ENCODE measurements around the gene RGS3.
A peak's percentile ranks its signal among the peaks of the same experiment; 100 is the strongest.
"Not testable (repeated sequence)": the region's sequence is repeated elsewhere in the genome, so short reads cannot be mapped to it uniquely, and the experiment has no call there.

Gene RGS3

DNA sequence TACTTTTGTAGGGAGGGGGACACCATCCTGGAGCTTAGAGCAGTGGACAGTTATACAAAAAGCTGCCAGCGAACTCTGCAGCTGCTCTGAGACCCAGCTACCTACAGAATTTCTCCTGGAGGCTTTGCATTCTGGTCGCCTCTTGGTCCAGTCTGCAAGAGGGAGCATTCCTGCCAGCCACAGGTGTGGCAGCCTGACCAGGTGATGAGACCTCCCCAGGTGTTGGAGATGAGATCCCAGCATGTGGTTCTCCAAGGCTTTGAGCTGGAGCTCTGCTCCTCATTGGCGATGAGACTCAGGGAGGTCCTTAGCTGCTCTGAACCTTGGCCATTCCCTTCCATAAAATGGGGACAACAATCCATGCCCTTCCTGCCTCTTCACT, 69.3 kb downstream of the RGS3 start:
- no peak for DNase-seq

DNA sequence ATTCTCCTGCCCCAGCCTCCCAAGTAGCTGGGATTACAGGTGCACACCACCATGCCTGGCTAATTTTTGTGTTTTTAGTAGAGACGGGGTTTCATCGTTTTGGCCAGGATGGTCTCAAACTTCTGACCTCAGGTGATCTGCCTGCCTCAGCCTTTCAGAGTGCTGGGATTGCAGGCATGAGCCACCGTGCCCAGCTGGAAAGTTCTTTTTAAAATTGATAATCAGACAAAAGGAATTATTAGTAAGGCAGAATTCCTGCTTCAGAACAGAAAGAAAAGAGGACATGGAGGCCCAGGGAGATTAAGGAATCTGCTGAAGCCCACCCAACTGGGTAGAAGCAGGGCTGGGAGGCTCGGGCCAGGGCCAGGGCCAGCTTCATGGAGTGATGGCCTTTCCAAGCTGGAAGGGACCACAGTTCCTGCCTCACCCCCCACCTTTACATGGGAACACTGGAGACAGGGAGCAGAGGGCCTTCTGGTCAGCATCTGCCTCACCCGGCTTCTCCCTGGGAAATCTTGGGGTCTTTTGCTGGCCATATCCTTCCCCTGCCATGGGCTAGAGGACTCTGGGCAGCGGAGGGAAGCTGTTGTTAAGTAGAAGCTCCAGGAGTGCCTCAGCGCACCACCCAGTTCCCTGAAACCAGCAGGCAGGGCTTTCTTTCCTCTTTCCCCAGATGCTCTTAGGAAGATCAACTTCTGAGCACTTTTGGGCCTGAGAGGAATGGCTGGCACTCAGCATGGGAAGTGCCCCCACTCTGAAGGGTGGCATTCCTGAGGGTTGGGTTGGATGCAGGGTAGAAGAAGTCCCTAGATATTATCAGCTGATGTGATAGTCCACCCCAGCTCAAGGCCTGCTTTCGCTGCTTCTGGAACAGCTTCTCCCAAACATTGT, 70.1 kb downstream of the RGS3 start:
- DNase-seq: no peak

DNA sequence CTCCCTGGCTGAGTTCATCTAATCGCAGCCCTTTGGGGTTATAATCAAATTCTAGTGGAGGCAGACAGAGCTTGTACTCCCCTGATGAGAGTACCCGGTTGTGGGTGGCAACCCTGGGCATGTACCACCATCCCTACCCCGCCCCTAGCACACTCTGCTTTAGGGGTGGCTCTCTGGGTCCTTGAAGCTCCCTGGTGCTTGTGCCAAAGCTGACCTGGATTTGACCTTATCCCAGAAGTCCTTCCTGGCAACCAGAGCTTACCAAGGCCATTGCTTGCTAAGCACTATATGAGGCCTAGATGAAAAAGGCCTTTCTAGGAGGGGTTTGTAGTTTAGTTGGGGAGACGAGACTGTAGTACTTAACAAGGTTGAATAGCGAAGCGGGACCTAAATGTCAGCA, 72.2 kb downstream of the RGS3 start:
- DNase-seq: no peak

DNA sequence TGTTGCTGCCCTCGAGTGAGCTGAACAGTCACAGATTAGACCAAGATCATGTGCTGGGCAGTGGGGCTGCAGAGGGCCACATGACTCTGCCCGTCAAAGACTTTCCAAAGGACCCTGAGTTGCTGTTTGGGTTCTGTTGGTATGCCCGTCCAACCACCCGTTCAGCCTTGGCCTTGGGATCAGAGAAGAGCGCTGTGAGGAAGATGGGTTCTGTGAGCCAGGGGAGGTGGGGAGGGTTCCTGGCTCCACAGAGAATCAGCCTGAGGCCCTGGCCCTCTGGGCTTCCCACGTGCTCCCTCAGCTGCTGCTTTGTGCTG, 72.6 kb downstream of the RGS3 start:
- no peak for DNase-seq

DNA sequence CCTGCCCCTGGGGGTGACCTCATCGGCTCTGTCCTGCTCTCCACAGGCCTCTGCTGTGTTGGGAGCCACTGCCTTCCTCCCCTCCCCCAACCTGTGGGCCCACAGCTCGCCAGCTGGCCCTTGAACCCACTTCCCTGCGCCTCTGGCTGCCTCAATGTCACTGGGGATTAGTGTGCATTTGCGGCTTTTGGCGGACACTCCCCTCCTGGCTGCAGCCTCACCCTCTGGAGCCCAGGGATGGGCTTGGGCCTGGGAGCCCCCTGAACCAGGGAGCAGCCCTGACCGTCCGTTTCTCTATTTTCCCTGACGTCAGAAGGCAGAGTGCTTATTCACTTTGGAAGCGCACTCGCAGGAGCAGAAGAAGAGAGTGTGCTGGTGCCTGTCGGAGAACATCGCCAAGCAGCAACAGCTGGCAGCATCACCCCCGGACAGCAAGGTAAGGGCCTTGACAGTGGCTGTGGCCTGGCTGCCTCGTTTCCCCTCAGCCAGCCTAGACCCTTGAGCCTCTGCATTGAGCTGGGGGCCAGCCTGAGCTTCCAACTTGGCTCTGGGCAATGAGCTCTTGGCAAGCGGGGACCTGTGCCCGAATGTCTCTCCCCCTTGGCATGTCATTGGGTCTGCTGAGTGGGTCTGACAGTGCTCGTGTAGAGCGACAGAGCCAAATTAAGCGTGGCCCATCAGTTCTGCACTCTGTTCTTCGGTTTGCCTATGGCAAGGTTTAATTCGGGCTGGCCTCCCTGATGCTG, 73.1 kb downstream of the RGS3 start:
- DNase-seq: no peak

DNA sequence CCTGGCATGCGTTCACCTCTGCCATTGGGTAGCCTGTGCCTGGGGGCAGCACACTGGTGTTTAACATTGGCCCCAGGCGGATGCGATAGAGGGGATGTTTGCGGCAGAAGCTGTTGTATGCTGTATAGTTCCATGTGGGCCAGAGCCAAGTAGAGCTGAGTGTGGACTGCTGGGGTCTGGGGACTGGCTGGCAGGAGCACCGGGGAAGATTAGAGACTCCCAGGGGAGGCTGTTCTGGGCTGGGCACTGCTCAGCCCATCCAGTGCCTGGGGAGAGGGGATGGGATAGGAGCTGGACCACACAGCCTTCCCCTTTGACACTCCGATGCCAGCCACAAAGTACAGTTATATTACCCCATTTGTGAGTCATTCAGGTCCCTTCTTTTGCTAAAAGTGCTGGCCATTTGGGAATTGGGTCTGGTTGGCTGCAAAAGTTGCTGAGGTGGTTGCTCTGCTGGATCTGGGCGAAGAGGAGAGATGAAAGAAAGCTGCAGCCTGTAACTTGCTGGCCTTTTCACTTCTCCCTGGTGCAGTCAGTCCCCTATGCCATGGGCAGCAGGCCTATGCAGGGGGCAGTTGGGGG, 73.8 kb downstream of the RGS3 start:
- no peak for DNase-seq

DNA sequence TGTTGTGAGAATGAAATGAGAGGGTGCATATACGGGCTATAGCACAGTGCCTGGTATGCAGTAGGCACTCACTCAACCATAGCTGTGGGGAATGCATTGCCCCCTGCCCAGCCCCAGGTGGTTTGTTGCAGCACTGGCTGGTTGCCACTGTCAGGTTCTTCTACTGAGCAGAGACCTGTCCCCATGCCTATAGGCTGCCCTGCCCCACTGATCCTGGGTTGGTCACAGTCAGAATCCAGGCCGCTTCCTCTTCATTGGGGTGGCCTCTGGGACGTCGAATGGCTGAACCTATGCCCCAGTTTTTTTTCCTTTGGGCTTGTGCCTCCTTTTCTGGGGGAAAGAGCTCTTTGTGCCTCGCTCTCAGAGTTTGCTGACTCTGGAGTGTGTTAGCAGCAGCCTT, 74.6 kb downstream of the RGS3 start:
- no peak for DNase-seq

DNA sequence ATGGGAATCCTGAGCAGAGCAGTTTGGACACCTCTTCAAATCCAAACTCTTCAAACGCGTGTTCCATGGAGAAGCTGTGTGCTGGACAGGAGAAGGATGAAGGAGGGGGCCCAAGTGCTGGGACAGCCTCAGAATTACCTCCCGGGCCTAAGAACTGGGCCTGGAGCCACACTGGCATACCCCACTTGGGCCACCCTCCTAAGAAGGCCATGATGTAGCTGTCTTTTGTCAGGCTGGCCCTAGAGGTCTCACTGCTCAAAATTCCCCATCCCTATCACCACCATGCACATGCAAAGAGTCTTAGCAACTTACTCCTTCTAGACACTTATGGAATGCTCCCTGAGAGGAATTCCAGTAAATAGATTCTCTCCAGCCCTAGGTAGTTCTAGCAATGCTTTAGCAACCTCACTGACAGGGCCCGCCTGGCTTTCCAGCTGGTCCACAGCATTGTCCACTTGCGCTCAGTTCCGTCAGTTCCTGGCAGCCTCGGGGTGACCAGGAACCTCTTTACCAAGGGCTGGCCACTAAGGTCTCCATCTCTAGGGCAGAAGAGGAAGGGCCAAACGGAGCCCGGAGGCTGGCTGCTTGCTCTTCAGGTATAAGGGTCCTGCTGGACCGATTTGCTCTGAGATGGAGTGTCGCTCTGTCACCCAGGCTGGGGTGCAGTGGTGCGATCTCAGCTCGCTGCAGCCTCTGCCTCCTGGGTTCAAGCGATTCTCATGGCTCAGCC, 75.3 kb downstream of the RGS3 start:
- no peak for DNase-seq

DNA sequence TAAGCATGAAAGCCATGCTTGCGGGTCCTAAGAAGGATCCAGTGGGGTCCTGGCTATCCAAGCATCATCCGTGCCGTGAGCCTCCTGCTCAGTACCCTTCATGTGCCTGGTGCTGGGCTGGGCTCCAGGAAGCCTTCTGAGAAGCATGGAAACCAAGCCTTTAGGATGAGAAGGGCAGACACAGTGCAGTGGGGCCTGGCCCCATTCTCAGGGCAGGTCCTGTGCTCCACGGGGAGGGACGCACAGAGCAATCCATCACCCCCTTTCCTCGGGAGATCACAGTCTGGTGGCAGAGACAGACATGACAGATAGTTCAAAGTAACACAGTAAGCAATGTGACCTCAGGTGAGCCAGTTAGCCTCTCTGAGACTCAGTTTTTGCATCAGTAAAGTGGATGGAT, 76.9 kb downstream of the RGS3 start:
- DNase-seq: no peak

DNA sequence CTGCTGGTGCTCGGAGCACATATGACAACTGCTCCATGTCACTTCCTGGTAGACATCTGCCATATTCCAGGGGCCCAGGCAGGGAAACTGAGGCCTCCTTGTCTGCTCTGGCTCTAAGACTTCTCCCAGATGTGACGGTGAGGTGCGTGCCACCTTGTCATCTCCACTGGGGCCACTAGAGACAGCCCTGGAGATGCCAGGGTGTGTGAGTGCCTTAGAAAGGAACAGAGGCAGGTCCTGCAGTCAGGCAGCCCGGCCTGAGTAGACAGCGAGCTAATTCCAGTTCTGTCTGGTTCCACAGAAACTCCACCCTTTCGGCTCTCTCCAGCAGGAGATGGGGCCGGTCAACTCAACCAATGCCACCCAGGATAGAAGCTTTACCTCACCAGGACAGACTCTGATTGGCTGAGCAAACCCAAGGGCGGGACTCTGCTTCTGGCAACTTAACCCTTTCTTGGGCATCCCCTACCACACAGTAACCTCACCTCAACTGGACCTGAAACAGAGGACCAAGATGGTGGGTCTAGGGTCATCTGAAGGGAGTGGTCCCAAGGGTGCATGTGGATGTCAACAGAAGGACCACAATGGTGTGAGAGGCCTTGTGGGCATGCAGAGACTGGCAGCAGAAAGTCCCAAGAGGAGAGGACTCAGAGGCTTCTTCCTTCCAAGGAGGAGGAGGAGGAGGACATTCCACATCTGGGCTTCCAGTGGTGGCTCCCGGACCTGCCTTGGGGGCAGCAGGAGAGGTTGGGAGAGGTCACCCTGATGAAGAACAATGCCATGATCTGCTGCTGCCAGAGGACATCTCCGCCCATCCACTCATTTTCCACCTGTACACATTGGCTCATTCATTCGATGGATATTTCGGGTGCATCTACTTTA, 77.7 kb downstream of the RGS3 start:
- no peak for DNase-seq

DNA sequence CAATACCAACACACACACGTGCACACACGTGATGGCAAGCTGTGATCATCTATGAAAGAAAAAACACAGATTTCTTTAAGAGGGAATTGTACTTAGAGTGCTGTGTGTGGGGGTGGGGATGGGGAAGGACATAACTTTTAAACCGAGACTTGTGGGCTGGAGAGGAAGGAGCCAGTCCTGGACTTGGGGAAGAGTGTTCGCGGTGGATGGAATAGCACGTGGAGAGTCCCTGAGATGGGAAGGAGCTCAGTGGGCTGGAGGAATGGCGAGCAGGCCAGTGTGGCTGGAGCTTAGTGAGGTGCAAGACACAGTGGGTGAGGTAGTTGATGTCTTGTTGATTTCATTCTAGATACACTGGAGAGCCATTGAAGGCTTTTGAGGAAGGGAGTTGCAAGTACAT, 78.5 kb downstream of the RGS3 start:
- DNase-seq: no peak

DNA sequence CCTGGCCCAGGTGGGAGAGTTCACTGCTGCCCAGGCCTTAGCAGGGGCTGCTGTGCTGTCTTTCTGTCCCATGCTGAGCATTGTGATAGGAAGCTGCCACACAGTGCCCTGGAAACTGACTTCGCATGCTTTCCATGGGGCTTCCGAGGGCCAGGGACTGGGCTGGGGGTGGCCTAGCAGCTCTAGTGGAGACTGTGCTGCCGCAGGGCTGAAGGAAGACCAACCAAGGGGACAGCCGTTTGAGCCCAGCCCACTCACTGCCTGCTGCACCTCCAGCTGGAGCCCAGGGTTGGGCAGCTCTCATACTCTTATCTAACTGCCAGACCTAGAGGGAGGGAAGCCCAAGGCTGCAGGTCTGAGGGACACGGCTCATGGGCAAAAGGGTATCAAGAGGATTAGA, 79.2 kb downstream of the RGS3 start:
- DNase-seq: no peak

DNA sequence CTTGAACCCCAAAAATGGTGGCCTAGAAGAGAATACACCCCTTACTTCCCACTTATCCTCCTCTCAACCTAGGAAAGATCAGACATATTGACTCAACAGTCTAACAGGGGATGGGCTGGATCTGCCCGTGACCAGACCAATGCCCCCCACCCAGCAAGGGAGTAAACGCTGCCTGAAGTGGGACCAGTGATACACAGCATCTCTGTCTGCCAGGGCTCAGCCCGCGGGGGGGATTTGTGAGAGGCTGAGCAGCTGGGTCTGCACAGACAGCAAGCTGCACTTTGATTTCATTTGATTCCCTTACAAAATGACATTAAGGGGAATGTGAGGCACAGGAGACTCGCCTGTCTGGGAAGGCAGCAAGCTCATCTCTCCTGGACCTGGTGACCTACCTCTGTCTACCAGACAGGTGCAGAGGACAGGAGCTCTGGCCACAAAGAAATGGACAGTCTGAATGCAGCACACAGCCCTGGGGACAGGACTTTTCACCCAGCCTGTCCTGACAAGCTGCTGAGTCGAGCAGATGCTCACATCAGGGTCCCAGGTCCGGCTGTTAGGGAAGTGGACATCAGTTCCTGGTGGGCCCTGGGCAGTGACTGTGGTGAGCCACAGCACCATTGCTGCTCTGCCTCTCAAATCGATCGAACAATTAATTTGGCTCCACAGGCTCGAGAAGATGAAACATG, 79.9 kb downstream of the RGS3 start:
- DNase-seq: no peak

DNA sequence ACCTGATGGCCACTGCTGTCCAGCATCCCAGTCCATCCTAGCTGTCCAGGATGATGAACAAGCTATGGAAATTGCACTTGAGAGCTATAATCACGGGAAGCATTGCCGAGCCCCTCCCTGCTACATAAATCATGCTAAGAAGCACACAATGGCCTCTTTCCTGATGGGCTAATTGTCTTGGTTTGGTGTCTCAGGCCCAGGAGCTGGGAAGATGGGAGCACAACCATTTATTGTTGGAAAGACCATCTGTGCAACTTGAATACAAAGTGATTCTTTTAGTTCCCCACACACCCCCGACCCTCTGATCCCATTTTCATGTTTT, 80.4 kb downstream of the RGS3 start:
- DNase-seq: no peak

DNA sequence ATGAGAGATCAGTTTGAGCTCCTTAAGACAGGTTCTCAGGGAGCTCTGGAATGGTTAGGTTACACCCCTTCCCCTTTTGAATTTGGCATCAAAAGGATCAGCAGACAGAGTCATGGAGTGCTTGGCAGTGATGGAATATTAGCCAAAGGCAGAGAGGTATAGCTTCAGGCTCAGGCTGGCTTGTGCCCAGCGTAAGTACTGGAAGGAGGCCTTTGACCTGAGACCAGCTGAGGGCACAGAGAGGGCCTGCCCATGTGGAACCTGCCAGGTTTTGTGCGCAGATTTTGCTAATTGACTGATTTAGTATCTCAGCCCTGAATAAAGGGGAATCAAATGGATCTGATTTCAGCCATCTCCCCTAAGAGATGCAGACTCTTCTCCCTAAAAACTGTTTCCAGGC, 81.5 kb downstream of the RGS3 start:
- no peak for DNase-seq

DNA sequence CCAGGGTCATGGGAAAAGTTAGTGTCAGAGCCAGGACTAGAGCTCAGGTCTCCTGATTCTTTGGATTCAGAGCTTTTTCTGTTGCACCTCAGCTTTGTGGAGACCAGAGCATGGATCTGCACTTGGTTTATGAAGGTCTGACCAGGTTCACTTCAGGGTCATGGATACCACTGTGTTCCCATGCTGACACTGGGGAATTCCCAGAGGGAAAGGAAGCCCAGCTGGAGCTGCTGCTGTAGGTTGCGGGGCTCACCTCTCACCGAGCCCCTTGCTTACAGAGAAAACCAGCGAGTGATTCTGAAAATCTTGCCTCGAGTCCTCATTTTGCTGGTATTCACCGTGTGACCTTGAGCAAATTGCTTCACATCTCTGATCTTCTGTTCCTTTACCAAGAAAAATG, 83.0 kb downstream of the RGS3 start:
- no peak for DNase-seq

DNA sequence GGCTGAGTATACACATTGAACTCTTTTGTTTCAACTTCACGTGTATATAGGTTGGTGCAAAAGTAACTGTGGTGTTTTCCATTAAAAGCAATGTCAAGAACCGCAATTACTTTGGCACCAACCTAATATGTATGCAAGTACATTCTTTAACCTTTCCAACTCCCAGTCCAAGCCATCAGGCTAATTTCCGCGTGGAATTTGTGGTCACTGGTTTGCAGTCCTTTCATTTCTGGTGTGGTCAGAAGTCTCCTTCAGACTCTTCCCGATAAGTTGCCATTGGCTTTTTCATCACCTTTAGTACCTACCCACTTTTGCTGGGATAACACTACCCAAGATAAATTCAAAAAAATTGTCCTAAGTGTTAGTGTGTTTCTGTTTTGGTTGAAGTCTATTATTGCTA, 84.0 kb downstream of the RGS3 start:
- no peak for DNase-seq

DNA sequence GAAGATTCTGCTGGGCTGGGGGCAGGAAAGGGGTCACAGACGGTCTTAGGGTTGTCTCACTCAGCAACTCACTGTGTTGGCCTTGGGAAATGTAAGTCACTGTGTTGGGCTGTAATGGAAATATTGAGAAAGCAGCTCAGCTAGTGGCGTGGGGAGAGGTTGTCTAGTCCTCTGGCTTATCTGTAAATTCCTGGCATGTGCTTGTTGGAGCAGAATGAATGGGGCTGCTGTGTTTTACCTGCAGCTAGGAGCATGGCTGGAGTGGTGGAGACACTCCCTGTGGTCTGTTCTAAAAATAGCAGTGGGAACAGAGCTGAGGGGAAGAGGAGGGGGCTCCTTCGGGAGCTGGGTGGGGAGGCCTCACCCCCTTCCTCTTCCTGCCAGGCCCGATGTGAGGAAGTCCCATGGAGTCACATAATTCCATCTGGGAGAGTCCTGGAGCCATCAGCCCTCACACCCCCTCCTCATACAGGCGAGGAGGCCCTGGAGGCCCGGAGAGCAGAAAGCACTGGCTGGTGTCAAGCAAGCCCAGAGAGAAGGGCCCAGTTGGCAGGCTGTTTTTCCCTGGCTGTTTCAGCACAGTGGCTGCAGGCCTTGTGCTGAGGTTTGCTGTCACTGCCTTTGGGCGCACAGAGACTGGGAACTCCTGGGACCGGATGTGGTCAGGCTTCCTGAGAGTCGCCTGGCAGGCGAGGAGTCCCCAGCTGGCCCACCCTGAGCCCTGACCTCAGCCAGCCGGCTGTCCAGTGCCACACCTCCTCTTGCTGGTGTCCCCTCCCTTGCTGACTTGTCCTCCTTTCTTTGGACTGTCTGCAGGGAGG, 84.9 kb downstream of the RGS3 start:
- DNase-seq: peak in 1 of 2 donors; percentile 19

DNA sequence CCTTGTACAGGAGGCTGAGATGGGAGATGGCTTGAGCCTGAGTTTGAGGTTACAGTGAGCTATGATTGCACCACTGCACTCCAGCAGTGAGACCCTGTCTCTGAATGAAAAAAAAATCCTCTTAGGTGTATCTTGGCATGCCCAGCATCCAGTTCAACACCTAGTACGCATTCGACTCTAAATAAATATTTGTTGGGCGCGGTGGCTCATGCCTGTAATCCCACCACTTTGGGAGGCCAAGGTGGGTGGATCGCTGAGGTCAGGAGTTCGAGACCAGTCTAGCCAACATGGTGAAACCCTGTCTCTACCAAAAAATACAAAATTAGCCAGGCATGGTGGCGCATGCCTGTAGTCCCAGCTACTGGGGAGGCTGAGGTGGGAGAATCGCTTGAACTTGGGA, 86.4 kb downstream of the RGS3 start:
- not testable (repeated sequence) for DNase-seq

DNA sequence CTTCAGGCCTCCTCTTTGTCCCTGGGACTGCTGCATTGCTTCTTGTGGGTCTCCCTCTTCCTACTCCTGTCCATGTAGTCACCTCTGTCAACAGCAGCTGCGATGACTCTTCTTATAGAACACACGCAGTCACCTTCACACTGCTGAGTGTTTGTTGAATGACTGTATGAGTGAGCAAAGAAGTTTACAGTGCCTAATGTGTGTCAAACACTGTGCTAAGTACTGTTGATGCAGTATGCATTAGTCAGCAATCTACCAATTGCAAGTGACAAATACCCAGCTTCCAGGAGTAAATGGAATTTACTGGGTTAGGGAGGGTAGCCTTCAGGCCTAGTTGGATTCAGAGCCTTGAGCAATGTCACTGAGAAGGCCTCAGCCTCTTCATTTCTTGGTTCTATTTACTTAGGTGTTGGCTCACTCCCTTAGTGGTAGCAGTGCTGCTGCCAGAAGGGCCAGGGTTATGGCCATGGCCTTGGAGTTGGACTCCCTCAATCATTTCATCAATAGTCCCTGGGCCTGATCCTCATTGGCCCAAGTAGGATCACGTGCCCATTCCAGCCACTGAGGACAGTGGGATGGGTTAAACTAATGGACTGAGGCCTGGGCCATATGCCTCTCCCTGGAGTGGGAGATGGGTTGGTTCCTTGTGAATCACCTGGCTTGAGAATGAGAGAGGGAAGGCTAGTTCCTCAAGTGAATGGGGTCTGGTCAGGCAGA, 93.5 kb downstream of the RGS3 start:
- DNase-seq: no peak
